BLaER1 treated with 17β-estradiol and CSF1 and Interleukin-3, amounts not matched to agents 10 nM and 100 nM (cell line): ENCODE results near the gene RPL7A.

Experiments used
- H3K27ac ChIP-seq, 11 experiments: shearing (Covaris generic); formaldehyde crosslinking; 2 replicates each; pipeline ENCODE4 v1.8.1; 2022
- H3K27me3 ChIP-seq, 11 experiments: shearing (Covaris generic); formaldehyde crosslinking; 2 replicates each; pipeline ENCODE4 v1.8.1; 2022
- H3K36me3 ChIP-seq, 11 experiments: shearing (Covaris generic); formaldehyde crosslinking; 2 replicates each; pipeline ENCODE4 v1.8.1; 2022
- H3K4me1 ChIP-seq, 10 experiments: shearing (Covaris generic); formaldehyde crosslinking; 2 replicates each; pipeline ENCODE4 v1.8.1; 2022
- H3K4me2 ChIP-seq, 11 experiments: shearing (Covaris generic); formaldehyde crosslinking; 2 replicates each; pipeline ENCODE4 v1.8.1; 2022
- H3K4me3 ChIP-seq, 10 experiments: shearing (Covaris generic); formaldehyde crosslinking; 2 replicates each; pipeline ENCODE4 v1.8.1; 2022
- H3K9ac ChIP-seq, 11 experiments: shearing (Covaris generic); formaldehyde crosslinking; 2 replicates each; pipeline ENCODE4 v1.8.1; 2022
- H3K9me3 ChIP-seq, 11 experiments: shearing (Covaris generic); formaldehyde crosslinking; replicated peaks in 1 of 11; 2 replicates each; pipeline ENCODE4 v1.8.1; 2022
- H4K20me1 ChIP-seq, 11 experiments: shearing (Covaris generic); formaldehyde crosslinking; 2 replicates each; pipeline ENCODE4 v1.8.1; 2022
- Cebpa-rat ChIP-seq, 11 experiments: shearing (Covaris generic); IDR thresholded peaks; 2 replicates each; pipeline ENCODE4 v1.8.1; 2022

Gene RPL7A

GRCh38 chr9:133362359-133363044 lies 14.5 kb downstream of the RPL7A start:
- Histone ChIP-seq H3K36me3 (peaks cover 81 to 100% (median 93%) of the 10 kb centered on the region in 11 experiments), H3K4me1 (peaks cover 34 to 59% (median 51%) of the 10 kb centered on the region in 10 experiments), H3K9me3 (no peaks in the 10 kb centered on the region), H4K20me1 (peaks cover 70 to 100% (median 97%) of the 10 kb centered on the region in 11 experiments), H3K27ac (peak overlapping the region in 2 of 11 experiments; percentile 66 to 95; a peak in 1 of 22 replicates), H3K27me3 (no peaks in the 10 kb centered on the region), H3K4me3 (no peak overlapping the region), H3K9ac (peak overlapping the region in 5 of 11 experiments; percentile 12 to 93 (median 34); a peak in 5 of 22 replicates), H3K4me2 (peak overlapping the region in 3 of 11 experiments; percentile 66 to 80 (median 77); a peak in 5 of 22 replicates)
- TF ChIP-seq Cebpa-rat (IDR thresholded peaks at IDR 0.05), result no peak

- no peak overlapping the region for H3K4me3 ChIP-seq
- H3K4me2 ChIP-seq, result no peak overlapping the region
- peaks cover 94 to 100% (median 99%) of the 10 kb centered on the region in 11 experiments for H3K36me3 ChIP-seq
- H4K20me1 ChIP-seq, result peaks cover 88 to 100% (median 98%) of the 10 kb centered on the region in 11 experiments
- H3K27me3 ChIP-seq, result no peaks in the 10 kb centered on the region
- H3K27ac ChIP-seq, result no peak overlapping the region
- no peaks in the 10 kb centered on the region for H3K9me3 ChIP-seq
- no peak for TF ChIP-seq Cebpa-rat (IDR thresholded peaks at IDR 0.05)
- no peak overlapping the region; a peak in 1 of 22 replicates for H3K9ac ChIP-seq
- peaks cover 18 to 45% (median 39%) of the 10 kb centered on the region in 10 experiments for H3K4me1 ChIP-seq
These were observed 18.4 kb downstream of the RPL7A start for GRCh38 chr9:133366435-133366834.

- peaks cover 90 to 100% (median 98%) of the 10 kb centered on the region in 11 experiments for H4K20me1 ChIP-seq
- TF ChIP-seq Cebpa-rat (IDR thresholded peaks at IDR 0.05), result no peak
These were observed 19.2 kb downstream of the RPL7A start for GRCh38 chr9:133367221-133367620.

GRCh38 chr9:133367778-133368177 lies 19.8 kb downstream of the RPL7A start:
- peaks cover 90 to 100% (median 98%) of the 10 kb centered on the region in 11 experiments for H4K20me1 ChIP-seq
- H3K36me3 ChIP-seq, result peaks cover 89 to 100% (median 99%) of the 10 kb centered on the region in 11 experiments

More at GRCh38 chr9:133367221-133367620, 19.2 kb downstream of the RPL7A start:
- Histone ChIP-seq H3K9me3 (no peaks in the 10 kb centered on the region), H3K4me2 (no peak overlapping the region), H3K4me1 (peaks cover 18 to 45% (median 39%) of the 10 kb centered on the region in 10 experiments), H3K4me3 (no peak overlapping the region), H3K36me3 (peaks cover 90 to 100% (median 99%) of the 10 kb centered on the region in 11 experiments), H3K27ac (no peak overlapping the region), H3K9ac (no peak overlapping the region), H3K27me3 (no peaks in the 10 kb centered on the region)

GRCh38 chr9:133368249-133368881 lies 20.3 kb downstream of the RPL7A start:
- Histone ChIP-seq H4K20me1 (peaks cover 91 to 100% (median 98%) of the 10 kb centered on the region in 11 experiments), H3K4me3 (no peak overlapping the region), H3K27ac (no peak overlapping the region), H3K9ac (peak overlapping the region in 5 of 11 experiments; percentile 4 to 45 (median 34); a peak in 5 of 22 replicates), H3K27me3 (no peaks in the 10 kb centered on the region), H3K9me3 (no peaks in the 10 kb centered on the region), H3K36me3 (peaks cover 89 to 100% (median 99%) of the 10 kb centered on the region in 11 experiments), H3K4me1 (peaks cover 26 to 53% (median 47%) of the 10 kb centered on the region in 10 experiments), H3K4me2 (no peak overlapping the region; a peak in 1 of 22 replicates)
- no peak for TF ChIP-seq Cebpa-rat (IDR thresholded peaks at IDR 0.05)

More at GRCh38 chr9:133367778-133368177, 19.8 kb downstream of the RPL7A start:
- H3K4me3 ChIP-seq, result no peak overlapping the region
- no peaks in the 10 kb centered on the region for H3K9me3 ChIP-seq
- no peaks in the 10 kb centered on the region for H3K27me3 ChIP-seq
- peaks cover 20 to 47% (median 41%) of the 10 kb centered on the region in 10 experiments for H3K4me1 ChIP-seq
- TF ChIP-seq Cebpa-rat (IDR thresholded peaks at IDR 0.05), result no peak
- no peak overlapping the region for H3K27ac ChIP-seq
- peak overlapping the region in 1 of 11 experiments; percentile 3; a peak in 1 of 22 replicates for H3K9ac ChIP-seq
- H3K4me2 ChIP-seq, result no peak overlapping the region

GRCh38 chr9:133369422-133369821 lies 21.4 kb downstream of the RPL7A start:
- H3K4me3 ChIP-seq, result no peak overlapping the region
- H3K4me2 ChIP-seq, result peak overlapping the region in 7 of 11 experiments; percentile 2 to 35 (median 21); a peak in 8 of 22 replicates
- H3K9ac ChIP-seq, result peak overlapping the region in 10 of 11 experiments; percentile 4 to 45 (median 27); a peak in 6 of 22 replicates
- peaks cover 37 to 63% (median 57%) of the 10 kb centered on the region in 10 experiments for H3K4me1 ChIP-seq
- 0 out of 22 replicates have a peak, but pooled peaks of 1 of the 11 experiments have one; percentile 14 for TF ChIP-seq Cebpa-rat (IDR thresholded peaks at IDR 0.05)
- peaks cover 83 to 98% (median 95%) of the 10 kb centered on the region in 11 experiments for H3K36me3 ChIP-seq
- no peaks in the 10 kb centered on the region for H3K9me3 ChIP-seq
- H4K20me1 ChIP-seq, result peaks cover 97 to 100% (median 99%) of the 10 kb centered on the region in 11 experiments
- no peaks in the 10 kb centered on the region for H3K27me3 ChIP-seq
- no peak overlapping the region; a peak in 1 of 22 replicates for H3K27ac ChIP-seq

- no peaks in the 10 kb centered on the region for H3K27me3 ChIP-seq
- peaks cover 95 to 100% (median 100%) of the 10 kb centered on the region in 11 experiments for H4K20me1 ChIP-seq
These were observed 21.9 kb downstream of the RPL7A start for GRCh38 chr9:133369933-133370332.

GRCh38 chr9:133370685-133371084 lies 22.7 kb downstream of the RPL7A start:
- Histone ChIP-seq H3K9ac (peak overlapping the region in 7 of 11 experiments; percentile 34 to 98 (median 98); a peak in 9 of 22 replicates), H3K4me1 (peaks cover 37 to 64% (median 59%) of the 10 kb centered on the region in 10 experiments), H3K27me3 (no peaks in the 10 kb centered on the region), H3K4me2 (peak overlapping the region in 10 of 11 experiments; percentile 38 to 99 (median 84); a peak in 11 of 22 replicates), H3K36me3 (peaks cover 72 to 86% (median 83%) of the 10 kb centered on the region in 11 experiments), H3K9me3 (no peaks in the 10 kb centered on the region), H3K4me3 (no peak overlapping the region), H4K20me1 (peaks cover 88 to 100% (median 99%) of the 10 kb centered on the region in 11 experiments), H3K27ac (no peak overlapping the region)
- TF ChIP-seq Cebpa-rat (IDR thresholded peaks at IDR 0.05), result no peak

More at GRCh38 chr9:133369933-133370332, 21.9 kb downstream of the RPL7A start:
- TF ChIP-seq Cebpa-rat (IDR thresholded peaks at IDR 0.05), result no peak
- H3K4me1 ChIP-seq, result peaks cover 37 to 64% (median 61%) of the 10 kb centered on the region in 10 experiments
- peaks cover 79 to 93% (median 91%) of the 10 kb centered on the region in 11 experiments for H3K36me3 ChIP-seq
- H3K9ac ChIP-seq, result peak overlapping the region in 8 of 11 experiments; percentile 4 to 98 (median 30); a peak in 5 of 22 replicates
- no peak overlapping the region; a peak in 1 of 22 replicates for H3K27ac ChIP-seq
- H3K4me2 ChIP-seq, result peak overlapping the region in 6 of 11 experiments; percentile 7 to 35 (median 25); a peak in 7 of 22 replicates
- H3K4me3 ChIP-seq, result no peak overlapping the region
- no peaks in the 10 kb centered on the region for H3K9me3 ChIP-seq
